Measurements from ENCODE around the gene SLC35B2. TPM values are rescaled to one million over a fixed set of nuclear protein-coding genes. Genes with fewer than 3 reads are reported as not detected.

The SLC35B2 gene
- polyA plus RNA-seq, 1 of the 3 experiments (the other 2 are of a cell fraction) = 125 TPM

- Histone ChIP-seq H3K4me2 (peak overlapping the region; percentile 81), H3K27me3 (ENCODE audit: insufficient read depth) (no peaks in the 10 kb centered on the region), H3K4me1 (ENCODE audit: control insufficient read depth in 1 of 2, insufficient read depth in 2 of 2, low read depth in 1 of 2, low read length in 1 of 2) (peaks cover 17 to 53% of the 10 kb centered on the region in 2 experiments), H3K27ac (ENCODE audit: low read depth in 2 of 2, low read length in 1 of 2) (peak overlapping the region in 1 of 2 experiments; percentile 88; a peak in 2 of 4 replicates), H3K4me3 (ENCODE audit: low read depth in 2 of 2, low read length in 1 of 2) (peak overlapping the region in 1 of 2 experiments; percentile 48; a peak in 2 of 4 replicates), H3K36me3 (replicated peaks in 1 of 2; ENCODE audit: control insufficient read depth in 1 of 2, insufficient read depth in 2 of 2, low read length in 1 of 2) (no peaks in the 10 kb centered on the region), H3K9me3 (no peaks in the 10 kb centered on the region), H3K9ac (no peak overlapping the region), H2AFZ (ENCODE audit: low read depth) (no peak overlapping the region), H3F3A (replicated peaks; ENCODE audit: insufficient read depth) (peaks cover 7% of the 10 kb centered on the region), H3K9me2 (no peaks in the 10 kb centered on the region), H4K20me1 (ENCODE audit: insufficient read depth) (no peaks in the 10 kb centered on the region), H3K79me2 (ENCODE audit: insufficient read depth) (peaks cover 7% of the 10 kb centered on the region; the same call in 1 of the 2 replicates)
- no peak for TF ChIP-seq YY1 (IDR thresholded peaks at IDR 0.05; ENCODE audit: low read depth)
- TF ChIP-seq MAX (IDR thresholded peaks at IDR 0.05; ENCODE audit: low read depth) = no peak
- TF ChIP-seq FOXM1 (IDR thresholded peaks at IDR 0.05; ENCODE audit: low read depth) = no peak
- TF ChIP-seq SMC3 (IDR thresholded peaks at IDR 0.05; ENCODE audit: low read depth, low read length) = no peak
- TF ChIP-seq, protein P1, sequence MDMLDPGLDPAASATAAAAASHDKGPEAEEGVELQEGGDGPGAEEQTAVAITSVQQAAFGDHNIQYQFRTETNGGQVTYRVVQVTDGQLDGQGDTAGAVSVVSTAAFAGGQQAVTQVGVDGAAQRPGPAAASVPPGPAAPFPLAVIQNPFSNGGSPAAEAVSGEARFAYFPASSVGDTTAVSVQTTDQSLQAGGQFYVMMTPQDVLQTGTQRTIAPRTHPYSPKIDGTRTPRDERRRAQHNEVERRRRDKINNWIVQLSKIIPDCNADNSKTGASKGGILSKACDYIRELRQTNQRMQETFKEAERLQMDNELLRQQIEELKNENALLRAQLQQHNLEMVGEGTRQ (IDR thresholded peaks at IDR 0.05; ENCODE audit: borderline replicate concordance, low read depth, low read length) = no peak
- TF ChIP-seq EZH2phosphoT487 (IDR thresholded peaks at IDR 0.05; ENCODE audit: borderline replicate concordance, low read depth) = no peak
- TF ChIP-seq MEF2A (IDR thresholded peaks at IDR 0.05; ENCODE audit: borderline replicate concordance, low read depth) = no peak
- TF ChIP-seq NFIC (IDR thresholded peaks at IDR 0.05; ENCODE audit: borderline replicate concordance) = no peak
- no peak for TF ChIP-seq GATA2 (CRISPR knock-in tag; IDR thresholded peaks at IDR 0.05)
- TF ChIP-seq, protein P2, sequence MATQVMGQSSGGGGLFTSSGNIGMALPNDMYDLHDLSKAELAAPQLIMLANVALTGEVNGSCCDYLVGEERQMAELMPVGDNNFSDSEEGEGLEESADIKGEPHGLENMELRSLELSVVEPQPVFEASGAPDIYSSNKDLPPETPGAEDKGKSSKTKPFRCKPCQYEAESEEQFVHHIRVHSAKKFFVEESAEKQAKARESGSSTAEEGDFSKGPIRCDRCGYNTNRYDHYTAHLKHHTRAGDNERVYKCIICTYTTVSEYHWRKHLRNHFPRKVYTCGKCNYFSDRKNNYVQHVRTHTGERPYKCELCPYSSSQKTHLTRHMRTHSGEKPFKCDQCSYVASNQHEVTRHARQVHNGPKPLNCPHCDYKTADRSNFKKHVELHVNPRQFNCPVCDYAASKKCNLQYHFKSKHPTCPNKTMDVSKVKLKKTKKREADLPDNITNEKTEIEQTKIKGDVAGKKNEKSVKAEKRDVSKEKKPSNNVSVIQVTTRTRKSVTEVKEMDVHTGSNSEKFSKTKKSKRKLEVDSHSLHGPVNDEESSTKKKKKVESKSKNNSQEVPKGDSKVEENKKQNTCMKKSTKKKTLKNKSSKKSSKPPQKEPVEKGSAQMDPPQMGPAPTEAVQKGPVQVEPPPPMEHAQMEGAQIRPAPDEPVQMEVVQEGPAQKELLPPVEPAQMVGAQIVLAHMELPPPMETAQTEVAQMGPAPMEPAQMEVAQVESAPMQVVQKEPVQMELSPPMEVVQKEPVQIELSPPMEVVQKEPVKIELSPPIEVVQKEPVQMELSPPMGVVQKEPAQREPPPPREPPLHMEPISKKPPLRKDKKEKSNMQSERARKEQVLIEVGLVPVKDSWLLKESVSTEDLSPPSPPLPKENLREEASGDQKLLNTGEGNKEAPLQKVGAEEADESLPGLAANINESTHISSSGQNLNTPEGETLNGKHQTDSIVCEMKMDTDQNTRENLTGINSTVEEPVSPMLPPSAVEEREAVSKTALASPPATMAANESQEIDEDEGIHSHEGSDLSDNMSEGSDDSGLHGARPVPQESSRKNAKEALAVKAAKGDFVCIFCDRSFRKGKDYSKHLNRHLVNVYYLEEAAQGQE (IDR thresholded peaks at IDR 0.05; ENCODE audit: low read depth, low read length) = no peak
- TF ChIP-seq CTCF (IDR thresholded peaks at IDR 0.05) = no peak
- TF ChIP-seq, protein P3, sequence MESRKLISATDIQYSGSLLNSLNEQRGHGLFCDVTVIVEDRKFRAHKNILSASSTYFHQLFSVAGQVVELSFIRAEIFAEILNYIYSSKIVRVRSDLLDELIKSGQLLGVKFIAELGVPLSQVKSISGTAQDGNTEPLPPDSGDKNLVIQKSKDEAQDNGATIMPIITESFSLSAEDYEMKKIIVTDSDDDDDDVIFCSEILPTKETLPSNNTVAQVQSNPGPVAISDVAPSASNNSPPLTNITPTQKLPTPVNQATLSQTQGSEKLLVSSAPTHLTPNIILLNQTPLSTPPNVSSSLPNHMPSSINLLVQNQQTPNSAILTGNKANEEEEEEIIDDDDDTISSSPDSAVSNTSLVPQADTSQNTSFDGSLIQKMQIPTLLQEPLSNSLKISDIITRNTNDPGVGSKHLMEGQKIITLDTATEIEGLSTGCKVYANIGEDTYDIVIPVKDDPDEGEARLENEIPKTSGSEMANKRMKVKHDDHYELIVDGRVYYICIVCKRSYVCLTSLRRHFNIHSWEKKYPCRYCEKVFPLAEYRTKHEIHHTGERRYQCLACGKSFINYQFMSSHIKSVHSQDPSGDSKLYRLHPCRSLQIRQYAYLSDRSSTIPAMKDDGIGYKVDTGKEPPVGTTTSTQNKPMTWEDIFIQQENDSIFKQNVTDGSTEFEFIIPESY (IDR thresholded peaks at IDR 0.05; ENCODE audit: borderline replicate concordance, low read depth) = no peak
- no peak for TF ChIP-seq TAF1 (IDR thresholded peaks at IDR 0.05; ENCODE audit: borderline replicate concordance, low read depth, low read length)
- no peak for TF ChIP-seq ELF1 (IDR thresholded peaks at IDR 0.05)
- no peak for TF ChIP-seq RAD21 (IDR thresholded peaks at IDR 0.05; ENCODE audit: low read length)
- TF ChIP-seq RFX5 (IDR thresholded peaks at IDR 0.05; ENCODE audit: low read length) = no peak
- no peak for TF ChIP-seq JUND (IDR thresholded peaks at IDR 0.05)
- no peak for TF ChIP-seq FOSL2 (IDR thresholded peaks at IDR 0.05; ENCODE audit: borderline replicate concordance, low read depth)
- ChIA-PET POLR2A (interaction anchor here (1.0 to 1.4 kb wide), 5 partner anchors 22 to 447 kb away, joined by 3 to 20 read pairs (median 4); partner anchors contain the start of genes HSP90AB1 and SLC35B2), CTCF (interaction anchor here (0.7 to 13.7 kb wide), 6 partner anchors 14 to 303 kb away, joined by 3 to 224 read pairs (median 5); no protein-coding TSS in a partner anchor)
- DNase-seq = no peak
- WGBS (ENCODE audit: low lambda C conversion rate) = 61% methylated on average over 27 of the region's 28 CpGs
These were observed 37.2 kb downstream of the SLC35B2 start for GRCh38 chr6:44219815-44220784.
